ENCODE results near the gene FAM131B. TPM values are rescaled to one million over a fixed set of nuclear protein-coding genes. Genes with fewer than 3 reads are reported as not detected.

The FAM131B gene
- total and polyA plus RNA-seq, 9 donors: 0.29 to 0.99 (median 0.79) TPM

DNA sequence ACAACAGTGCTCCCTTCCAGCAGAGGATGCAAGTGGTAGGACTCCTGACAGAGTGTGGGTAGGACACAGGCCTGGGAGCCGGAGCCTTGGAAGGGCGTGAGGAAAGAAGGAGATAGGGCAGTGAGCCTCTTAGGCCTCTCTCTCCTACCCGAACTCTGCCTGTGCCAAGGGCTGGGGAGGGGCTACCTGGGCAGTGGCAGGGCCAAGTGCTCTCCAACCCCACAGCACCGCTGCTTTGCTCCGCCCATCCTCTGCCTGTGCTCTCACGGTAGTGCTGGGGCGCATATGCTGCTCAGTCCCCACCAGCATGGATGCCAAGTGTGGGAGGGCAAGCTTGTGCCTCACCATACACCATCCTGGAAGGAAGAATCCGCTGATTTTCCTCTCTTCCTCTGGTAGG is 7.5 kb downstream of the FAM131B start:
- DNase-seq: no peak
- Histone ChIP-seq H3K27me3 (no peaks in the 10 kb centered on the region), H3K27ac (no peak overlapping the region), H3K4me3 (no peak overlapping the region), H3K36me3 (no peaks in the 10 kb centered on the region), H3K9me3 (no peaks in the 10 kb centered on the region), H3K4me1 (ENCODE audit: insufficient read depth) (no peaks in the 10 kb centered on the region)
- intact Hi-C loops (cut with DNase I): no loop called here
- TF ChIP-seq EP300 (IDR thresholded peaks at IDR 0.05) (no peak), POLR2A (IDR thresholded peaks at IDR 0.05) (no peak)
- TF ChIP-seq, protein P1, sequence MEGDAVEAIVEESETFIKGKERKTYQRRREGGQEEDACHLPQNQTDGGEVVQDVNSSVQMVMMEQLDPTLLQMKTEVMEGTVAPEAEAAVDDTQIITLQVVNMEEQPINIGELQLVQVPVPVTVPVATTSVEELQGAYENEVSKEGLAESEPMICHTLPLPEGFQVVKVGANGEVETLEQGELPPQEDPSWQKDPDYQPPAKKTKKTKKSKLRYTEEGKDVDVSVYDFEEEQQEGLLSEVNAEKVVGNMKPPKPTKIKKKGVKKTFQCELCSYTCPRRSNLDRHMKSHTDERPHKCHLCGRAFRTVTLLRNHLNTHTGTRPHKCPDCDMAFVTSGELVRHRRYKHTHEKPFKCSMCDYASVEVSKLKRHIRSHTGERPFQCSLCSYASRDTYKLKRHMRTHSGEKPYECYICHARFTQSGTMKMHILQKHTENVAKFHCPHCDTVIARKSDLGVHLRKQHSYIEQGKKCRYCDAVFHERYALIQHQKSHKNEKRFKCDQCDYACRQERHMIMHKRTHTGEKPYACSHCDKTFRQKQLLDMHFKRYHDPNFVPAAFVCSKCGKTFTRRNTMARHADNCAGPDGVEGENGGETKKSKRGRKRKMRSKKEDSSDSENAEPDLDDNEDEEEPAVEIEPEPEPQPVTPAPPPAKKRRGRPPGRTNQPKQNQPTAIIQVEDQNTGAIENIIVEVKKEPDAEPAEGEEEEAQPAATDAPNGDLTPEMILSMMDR (IDR thresholded peaks at IDR 0.05): no peak
- WGBS, 3 donors: 83 to 91% (median 85%) methylated on average over 8 of the region's 8 CpGs

DNA sequence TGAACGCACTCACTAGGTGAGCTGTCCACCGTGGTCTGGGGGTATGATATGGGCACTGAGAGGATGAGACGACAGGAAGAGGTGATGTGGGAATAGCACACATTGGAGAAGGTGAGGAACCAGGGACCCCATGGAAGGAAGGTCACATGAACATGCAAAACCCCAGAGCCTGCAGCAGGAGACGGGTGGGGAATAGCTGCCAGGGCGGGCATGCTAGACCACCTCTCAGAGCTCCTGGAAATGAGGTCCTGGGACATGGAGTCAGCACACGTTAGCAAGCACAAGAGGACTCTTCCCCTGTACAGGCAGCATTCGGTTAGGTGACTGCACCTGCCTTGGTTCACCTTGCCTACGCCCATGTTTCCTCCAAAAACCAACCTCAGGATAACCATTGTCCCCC is 8.1 kb downstream of the FAM131B start:
- Histone ChIP-seq H3K36me3 (no peaks in the 10 kb centered on the region), H3K4me1 (ENCODE audit: insufficient read depth) (no peaks in the 10 kb centered on the region), H3K9me3 (no peaks in the 10 kb centered on the region), H3K27me3 (no peaks in the 10 kb centered on the region), H3K4me3 (no peak overlapping the region), H3K27ac (no peak overlapping the region)
- WGBS, 3 donors: 86 to 92% (median 89%) methylated on average over 8 of the region's 8 CpGs
- TF ChIP-seq POLR2A (IDR thresholded peaks at IDR 0.05) (no peak), EP300 (IDR thresholded peaks at IDR 0.05) (no peak)
- TF ChIP-seq, protein P1 (IDR thresholded peaks at IDR 0.05): no peak
- DNase-seq: no peak
- intact Hi-C loops (cut with DNase I): no loop called here

DNA sequence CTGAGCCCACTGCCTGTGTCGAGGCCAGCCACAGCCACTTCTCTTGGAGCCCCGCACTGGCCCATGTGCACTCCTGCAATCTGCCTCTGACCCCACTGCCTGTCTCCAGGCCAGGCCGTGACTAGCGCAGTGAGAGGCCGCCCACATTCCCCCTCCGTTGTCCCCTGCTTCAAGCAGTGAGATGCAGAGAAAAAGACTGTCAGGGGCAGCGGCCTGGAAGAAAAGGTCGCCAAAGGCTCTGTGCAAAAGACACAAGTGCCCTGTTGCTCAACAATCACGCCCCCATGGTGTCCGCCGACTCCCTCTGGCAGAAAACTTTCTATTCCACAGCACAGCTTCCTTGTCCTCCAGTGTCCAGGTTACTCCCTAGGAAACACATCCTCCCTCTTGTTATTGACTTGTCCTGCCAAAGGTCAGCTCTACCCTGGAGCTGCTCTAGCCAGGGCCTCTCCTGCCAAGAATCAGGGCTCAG is 9.9 kb downstream of the FAM131B start:
- H3K36me3 ChIP-seq: no peaks in the 10 kb centered on the region
- H3K4me3 ChIP-seq: no peak overlapping the region
- TF ChIP-seq, protein P1 (IDR thresholded peaks at IDR 0.05): no peak
- TF ChIP-seq EP300 (IDR thresholded peaks at IDR 0.05): no peak
- no peak for TF ChIP-seq POLR2A (IDR thresholded peaks at IDR 0.05)
- WGBS, 3 donors: 74 to 77% (median 76%) methylated on average over 11 of the region's 11 CpGs
- no peak overlapping the region for H3K27ac ChIP-seq
- H3K9me3 ChIP-seq: no peaks in the 10 kb centered on the region
- H3K4me1 ChIP-seq (ENCODE audit: insufficient read depth): no peaks in the 10 kb centered on the region
- intact Hi-C loops (cut with DNase I): no loop called here
- no peaks in the 10 kb centered on the region for H3K27me3 ChIP-seq
- DNase-seq: no peak

DNA sequence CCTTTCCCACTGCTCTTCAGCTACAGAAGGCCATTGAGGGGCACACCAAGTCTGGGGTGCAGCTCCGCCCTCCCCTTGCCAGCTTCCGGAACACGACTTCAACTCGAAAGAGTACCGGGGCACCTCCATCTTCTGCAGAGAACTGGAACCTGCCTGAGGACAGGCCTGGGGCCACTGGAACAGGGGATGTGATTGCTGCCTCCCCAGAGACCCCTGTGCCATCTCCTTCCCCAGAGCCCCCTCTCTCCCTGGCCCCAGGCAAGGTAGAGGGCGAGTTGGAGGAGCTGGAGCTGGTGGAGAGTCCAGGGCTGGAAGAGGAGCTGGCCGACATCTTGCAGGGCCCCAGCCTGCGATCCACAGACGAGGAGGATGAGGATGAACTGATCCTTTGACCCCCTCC is 10.9 kb downstream of the FAM131B start:
- DNase-seq: no peak
- TF ChIP-seq POLR2A (IDR thresholded peaks at IDR 0.05) (no peak), EP300 (IDR thresholded peaks at IDR 0.05) (no peak)
- TF ChIP-seq, protein P1 (IDR thresholded peaks at IDR 0.05): no peak
- H3K4me1 ChIP-seq (ENCODE audit: insufficient read depth): no peaks in the 10 kb centered on the region
- no peak overlapping the region for H3K27ac ChIP-seq
- H3K36me3 ChIP-seq: no peaks in the 10 kb centered on the region
- H3K4me3 ChIP-seq: no peak overlapping the region
- no peaks in the 10 kb centered on the region for H3K27me3 ChIP-seq
- 82 to 92% (median 85%) methylated on average over 9 of the region's 9 CpGs for WGBS, 3 donors
- intact Hi-C loops (cut with DNase I): no loop called here
- no peaks in the 10 kb centered on the region for H3K9me3 ChIP-seq

Data from ovary (tissue), 9 donors.